Measurements from ENCODE around the gene TMCC2.

GRCh38 chr1:205210756-205211168, 17.0 kb upstream of the TMCC2 start:
- TF ChIP-seq CTCF (IDR thresholded peaks at IDR 0.05; ENCODE audit: insufficient read depth, low read depth, low read length) (no peak), EZH2 (IDR thresholded peaks at IDR 0.05; ENCODE audit: insufficient read depth, low read length) (no peak)

Measured in astrocyte (in vitro differentiated cells and primary cell).